HCT116 (cell line): ENCODE results near the gene SLC47A2. TPM values are rescaled to one million over a fixed set of nuclear protein-coding genes. Genes with fewer than 3 reads are reported as not detected.

Source experiments
- ATAC-seq: fragments of 200-7000 bp; cut with Tn5 transposase; 2 replicates; pipeline ENCODE4 v1.9.1; 2020; ENCODE audit warnings: mild to moderate bottlenecking, moderate library complexity
- BruUV-seq: library from RNA; stranded (reverse); fragments of 400-500 nt; replicated peaks from 2 replicates; lab custom pipeline; 2021; lab: Mats Ljungman, UMichigan
- CTCF ChIA-PET: fragments of 300-600 bp; sonication (Branson Sonifier 250); formaldehyde crosslinking; loops from one replicate; lab custom pipeline; 2021; ENCODE audit warnings: antibody characterized with exemption; lab: Charles Lee
- POLR2A ChIA-PET: fragments of 300-600, 350-600 bp; sonication (Branson Sonifier 250); formaldehyde crosslinking; loops from one replicate; lab custom pipeline; 2021; ENCODE audit warnings: antibody characterized with exemption; lab: Charles Lee
- RAD21 ChIA-PET, 2 experiments: fragments of 300-600 bp; sonication (Branson Sonifier 250); formaldehyde crosslinking; loops; one replicate each; lab custom pipeline; 2023; ENCODE audit warnings: low total read pairs in 2 of 2; ENCODE audit not compliant: uncharacterized antibody in 2 of 2, unreplicated experiment in 2 of 2, low non-redundant PET in 1 of 2; lab: Charles Lee
- DNase-seq: peaks from one replicate; pipeline ENCODE4 v3.0.0-alpha.2; 2010; ENCODE audit warnings: low read depth, low spot score
- H2AFZ ChIP-seq: fragments of 200-600 bp; shearing (Covaris generic), sonication (generic); 2 replicates; pipeline ENCODE4 v1.6.1; 2017; ENCODE audit warnings: low read depth, mixed run types, mixed read lengths, antibody characterized with exemption, low read length; ENCODE audit not compliant: poor library complexity, severe bottlenecking
- H3K27ac ChIP-seq: 2 replicates; pipeline ENCODE4 v1.5.1; 2012; ENCODE audit warnings: low read depth, low read length
- H3K27me3 ChIP-seq: fragments of 200-600 bp; sonication (generic); 2 replicates; pipeline ENCODE4 v1.6.1; 2016; ENCODE audit warnings: mixed run types, low read length, mixed read lengths; ENCODE audit not compliant: insufficient read depth
- H3K36me3 ChIP-seq, 2 experiments: fragments of 200-500 bp in 1 of 2; fragments of 200-600 bp in 1 of 2; sonication (Bioruptor generic) in 1 of 2; sonication (generic) in 1 of 2; 2 replicates each; pipeline versions ENCODE4 v1.5.1 to v1.6.1; 2014 to 2016; ENCODE audit warnings: low read length in 2 of 2, inconsistent platforms in 1 of 2, mixed read lengths in 1 of 2, mixed run types in 1 of 2; ENCODE audit not compliant: insufficient read depth in 2 of 2, control insufficient read depth in 1 of 2
- H3K4me1 ChIP-seq, 2 experiments: fragments of 200-600 bp in 1 of 2; sonication (generic) in 1 of 2; 2 replicates each; pipeline versions ENCODE4 v1.5.1 to v1.6.1; 2012 to 2017; ENCODE audit warnings: low read length in 2 of 2, inconsistent platforms in 1 of 2, mild to moderate bottlenecking in 1 of 2, mixed read lengths in 1 of 2, mixed run types in 1 of 2, moderate library complexity in 1 of 2; ENCODE audit not compliant: insufficient read depth in 2 of 2, control insufficient read depth in 1 of 2
- H3K4me2 ChIP-seq: fragments of 200-600 bp; sonication (generic); 2 replicates; pipeline ENCODE4 v1.6.1; 2017; ENCODE audit warnings: mixed run types, low read length, mixed read lengths
- H3K4me3 ChIP-seq, 2 experiments: fragments of 200-600 bp in 1 of 2; sonication (generic) in 1 of 2; replicated peaks in 1 of 2; 2 replicates each; pipeline ENCODE4 v1.5.1; 2011 to 2016; ENCODE audit warnings: low read length in 2 of 2, control low read depth in 1 of 2, low read depth in 1 of 2, mild to moderate bottlenecking in 1 of 2, mixed read lengths in 1 of 2, mixed run types in 1 of 2
- H3K79me2 ChIP-seq: fragments of 200-600 bp; sonication (generic); 2 replicates; pipeline ENCODE4 v1.6.1; 2017; ENCODE audit warnings: mild to moderate bottlenecking, mixed run types, low read length, moderate library complexity, mixed read lengths; ENCODE audit not compliant: insufficient read depth
- H3K9ac ChIP-seq: fragments of 200-600 bp; sonication (generic); 2 replicates; pipeline ENCODE4 v1.6.1; 2016; ENCODE audit warnings: low read length, mixed read lengths
- H3K9me2 ChIP-seq: fragments of 200-600 bp; sonication (generic), shearing (Covaris generic); 2 replicates; pipeline ENCODE4 v1.6.1; 2017; ENCODE audit warnings: mixed run types, mild to moderate bottlenecking, moderate library complexity; ENCODE audit not compliant: insufficient read depth
- H3K9me3 ChIP-seq, 2 experiments: fragments of 200-500 bp in 1 of 2; fragments of 200-600 bp in 1 of 2; sonication (Bioruptor generic) in 1 of 2; sonication (generic) in 1 of 2; 2 replicates each; pipeline ENCODE4 v1.6.1; 2014 to 2017; ENCODE audit warnings: low read length in 2 of 2, mixed read lengths in 2 of 2, inconsistent platforms in 1 of 2, low read depth in 1 of 2, mild to moderate bottlenecking in 1 of 2, mixed run types in 1 of 2, moderate library complexity in 1 of 2; ENCODE audit not compliant: control insufficient read depth in 1 of 2, insufficient read depth in 1 of 2
- H4K20me1 ChIP-seq: fragments of 200-600 bp; sonication (generic), shearing (Covaris generic); 2 replicates; pipeline ENCODE4 v1.6.1; 2017; ENCODE audit warnings: mixed run types, mild to moderate bottlenecking, moderate library complexity; ENCODE audit not compliant: insufficient read depth
- ATF3 ChIP-seq: IDR thresholded peaks from 2 replicates; pipeline ENCODE4 v1.6.1; 2012
- CBX3 ChIP-seq: IDR thresholded peaks from 2 replicates; pipeline ENCODE4 v1.6.1; 2012; ENCODE audit warnings: low read depth
- CEBPB ChIP-seq: IDR thresholded peaks from 2 replicates; pipeline ENCODE4 v1.6.1; 2012; ENCODE audit warnings: low read depth
- EGR1 ChIP-seq: IDR thresholded peaks from 2 replicates; pipeline ENCODE4 v1.6.1; 2012; ENCODE audit warnings: low read depth
- EZH2 ChIP-seq: fragments of 200-600 bp; sonication (generic); IDR thresholded peaks from 2 replicates; pipeline ENCODE4 v1.6.1; 2017; ENCODE audit warnings: antibody characterized with exemption, mixed run types
- EZH2phosphoT487 ChIP-seq: fragments of 200-600 bp; IDR thresholded peaks from 2 replicates; pipeline ENCODE4 v1.6.1; 2018; ENCODE audit warnings: antibody characterized with exemption, borderline replicate concordance
- FOSL1 ChIP-seq: IDR thresholded peaks from 2 replicates; pipeline ENCODE4 v1.6.1; 2012; ENCODE audit warnings: low read depth
- JUND ChIP-seq: IDR thresholded peaks from 2 replicates; pipeline ENCODE4 v1.6.1; 2012
- MAX ChIP-seq: IDR thresholded peaks from 2 replicates; pipeline ENCODE4 v1.6.1; 2012
- POLR2A ChIP-seq: IDR thresholded peaks from 2 replicates; pipeline ENCODE4 v1.7.0; 2011; ENCODE audit warnings: borderline replicate concordance; ENCODE audit not compliant: insufficient read depth, insufficient read length; ENCODE audit errors: extremely low read depth
- POLR2AphosphoS5 ChIP-seq: IDR thresholded peaks from 2 replicates; pipeline ENCODE4 v1.6.1; 2011; ENCODE audit warnings: mild to moderate bottlenecking, low read depth, low read length, moderate library complexity
- SIN3A ChIP-seq: IDR thresholded peaks from 2 replicates; pipeline ENCODE4 v1.6.1; 2012; ENCODE audit warnings: low read depth
- SP1 ChIP-seq: IDR thresholded peaks from 2 replicates; pipeline ENCODE4 v1.6.1; 2012; ENCODE audit warnings: low read depth
- SRF ChIP-seq: IDR thresholded peaks from 2 replicates; pipeline ENCODE4 v1.6.1; 2012; ENCODE audit warnings: low read depth
- TCF7L2 ChIP-seq: IDR thresholded peaks from 2 replicates; pipeline ENCODE4 v1.7.0; 2011; ENCODE audit warnings: borderline replicate concordance, inconsistent platforms; ENCODE audit not compliant: insufficient read depth, insufficient read length; ENCODE audit errors: extremely low read depth
- YY1 ChIP-seq: IDR thresholded peaks from 2 replicates; pipeline ENCODE4 v1.6.1; 2011; ENCODE audit warnings: low read length, low read depth, moderate library complexity, mild to moderate bottlenecking; ENCODE audit not compliant: insufficient replicate concordance; ENCODE audit errors: extremely low read depth
- ZFX ChIP-seq: fragments of 450-650 bp; IDR thresholded peaks from 2 replicates; pipeline ENCODE4 v1.6.1; 2017
- ZNF274 ChIP-seq: fragments of 200-500 bp; sonication (Bioruptor generic); IDR thresholded peaks from 2 replicates; pipeline ENCODE4 v1.6.1; 2014; ENCODE audit warnings: mild to moderate bottlenecking, low read depth, low read length, inconsistent platforms
- intact Hi-C: fragments of 100-400 bp; cut with micrococcal nuclease; formaldehyde crosslinking; loops from 2 replicates; pipeline ENCODE4 v1.10.0; 2022
- total RNA-seq: library from RNA; stranded (reverse); gene quantifications from one replicate; pipeline ENCODE4 v1.2.1, GENCODE V29; 2021; ENCODE audit not compliant: unreplicated experiment
- TF ChIP-seq, protein P1 (sequence below): IDR thresholded peaks from 2 replicates; pipeline ENCODE4 v1.6.1; 2012; ENCODE audit warnings: low read depth

The SLC47A2 gene
- total RNA-seq, 1 experiment from 2014 or later: not detected

DNA sequence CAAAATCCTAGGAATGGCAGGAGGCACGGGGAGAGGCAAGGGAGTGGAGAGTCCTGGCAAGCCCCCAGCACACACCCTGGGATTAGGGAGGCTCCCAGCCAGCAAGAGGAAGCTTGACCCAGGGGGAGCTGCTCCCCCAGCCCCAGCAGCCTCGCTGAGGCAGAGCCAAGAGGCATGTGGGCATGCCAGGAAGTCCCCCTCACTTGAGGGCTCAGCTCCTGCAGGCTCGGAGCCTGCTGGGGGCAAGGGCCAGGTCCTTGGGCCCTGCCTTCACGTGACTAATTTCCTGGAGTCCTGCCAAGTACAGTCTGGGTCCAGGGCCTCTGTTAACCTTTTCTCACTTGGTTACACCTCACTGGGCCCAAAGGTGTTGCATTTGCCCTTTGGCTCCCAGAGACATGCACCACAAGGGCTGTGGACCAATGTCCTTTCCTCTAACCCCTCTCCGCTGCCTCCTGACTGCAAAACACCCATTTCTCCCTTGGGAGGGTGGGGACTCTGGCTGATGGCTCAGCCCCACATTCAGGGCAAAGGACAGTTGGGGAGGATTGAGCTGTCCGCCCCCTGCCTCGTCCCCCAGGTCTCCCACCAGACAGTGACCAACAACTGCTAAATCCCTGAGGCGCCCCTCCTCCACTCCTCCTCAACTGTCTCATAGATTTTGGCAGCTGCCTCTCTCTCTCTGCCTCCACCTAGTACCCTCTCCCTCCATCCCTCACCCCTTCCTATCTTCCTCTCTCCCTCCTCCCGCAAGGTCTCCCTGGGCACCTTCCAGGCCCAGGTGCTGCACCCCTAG is 4.4 kb upstream of the SLC47A2 start:
- H3K27ac ChIP-seq: no peak overlapping the region
- no peaks in the 10 kb centered on the region for H3K9me3 ChIP-seq
- no peak overlapping the region for H2AFZ ChIP-seq
- intact Hi-C loops: no loop called here
- ChIA-PET CTCF (interaction anchor here (1.4 kb wide), 1 partner anchor 24 kb away, joined by 4 read pairs; no protein-coding TSS in a partner anchor), POLR2A (no interaction called here), RAD21 (no interaction called here)
- no peaks in the 10 kb centered on the region for H3K36me3 ChIP-seq
- no peak overlapping the region for H3K9ac ChIP-seq
- peaks cover 13 to 35% of the 10 kb centered on the region in 2 experiments; a peak in 3 of 4 replicates for H3K4me1 ChIP-seq
- ATAC-seq (no peak), DNase-seq (no peak)
- no peaks in the 10 kb centered on the region for H4K20me1 ChIP-seq
- no peaks in the 10 kb centered on the region for H3K9me2 ChIP-seq
- no peaks in the 10 kb centered on the region for H3K79me2 ChIP-seq
- no peak overlapping the region for H3K4me3 ChIP-seq
- no peak for TF ChIP-seq EZH2
- no peak for TF ChIP-seq SRF
- no TSS peak for BruUV-seq
- H3K27me3 ChIP-seq: no peaks in the 10 kb centered on the region
- peak overlapping the region; percentile 26; the same call in 1 of the 2 replicates for H3K4me2 ChIP-seq

DNA sequence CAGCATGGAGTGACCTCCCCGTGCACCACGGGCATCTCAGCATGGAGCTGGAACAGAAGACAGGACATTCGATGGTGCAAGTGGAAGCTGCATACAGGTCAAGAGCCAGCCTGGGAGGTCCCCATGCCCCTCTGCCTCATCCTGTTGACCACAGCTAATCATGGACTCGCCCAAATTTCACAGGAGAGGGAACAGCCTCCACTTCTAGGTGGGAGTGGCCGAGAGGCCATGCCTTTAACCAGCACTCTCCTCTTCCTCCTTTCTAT is 3.8 kb upstream of the SLC47A2 start:
- no peak overlapping the region for H3K4me3 ChIP-seq
- no peaks in the 10 kb centered on the region for H4K20me1 ChIP-seq
- no peak overlapping the region for H3K9ac ChIP-seq
- intact Hi-C loops: no loop called here
- POLR2A ChIA-PET: no interaction called here
- H2AFZ ChIP-seq: no peak overlapping the region
- peaks cover 13 to 35% of the 10 kb centered on the region in 2 experiments; a peak in 3 of 4 replicates for H3K4me1 ChIP-seq
- no peaks in the 10 kb centered on the region for H3K27me3 ChIP-seq
- H3K9me2 ChIP-seq: no peaks in the 10 kb centered on the region
- no peak overlapping the region for H3K27ac ChIP-seq
- BruUV-seq: no TSS peak
- no peaks in the 10 kb centered on the region for H3K9me3 ChIP-seq
- H3K36me3 ChIP-seq: no peaks in the 10 kb centered on the region
- peak overlapping the region; percentile 26; the same call in 1 of the 2 replicates for H3K4me2 ChIP-seq
- no peak for DNase-seq
- CTCF ChIA-PET: interaction anchor here (1.4 kb wide), 1 partner anchor 25 kb away, joined by 4 read pairs; no protein-coding TSS in a partner anchor
- ATAC-seq: no peak
- no peaks in the 10 kb centered on the region for H3K79me2 ChIP-seq
- RAD21 ChIA-PET: no interaction called here
- TF ChIP-seq ATF3 (no peak), MAX (no peak), ZFX (no peak), SIN3A (no peak), JUND (no peak), POLR2AphosphoS5 (no peak), TCF7L2 (no peak), FOSL1 (no peak), POLR2A (no peak), ZNF274 (no peak), YY1 (no peak), CBX3 (no peak), CEBPB (no peak), EZH2phosphoT487 (no peak), EGR1 (no peak), SP1 (no peak)
- TF ChIP-seq, protein P1, sequence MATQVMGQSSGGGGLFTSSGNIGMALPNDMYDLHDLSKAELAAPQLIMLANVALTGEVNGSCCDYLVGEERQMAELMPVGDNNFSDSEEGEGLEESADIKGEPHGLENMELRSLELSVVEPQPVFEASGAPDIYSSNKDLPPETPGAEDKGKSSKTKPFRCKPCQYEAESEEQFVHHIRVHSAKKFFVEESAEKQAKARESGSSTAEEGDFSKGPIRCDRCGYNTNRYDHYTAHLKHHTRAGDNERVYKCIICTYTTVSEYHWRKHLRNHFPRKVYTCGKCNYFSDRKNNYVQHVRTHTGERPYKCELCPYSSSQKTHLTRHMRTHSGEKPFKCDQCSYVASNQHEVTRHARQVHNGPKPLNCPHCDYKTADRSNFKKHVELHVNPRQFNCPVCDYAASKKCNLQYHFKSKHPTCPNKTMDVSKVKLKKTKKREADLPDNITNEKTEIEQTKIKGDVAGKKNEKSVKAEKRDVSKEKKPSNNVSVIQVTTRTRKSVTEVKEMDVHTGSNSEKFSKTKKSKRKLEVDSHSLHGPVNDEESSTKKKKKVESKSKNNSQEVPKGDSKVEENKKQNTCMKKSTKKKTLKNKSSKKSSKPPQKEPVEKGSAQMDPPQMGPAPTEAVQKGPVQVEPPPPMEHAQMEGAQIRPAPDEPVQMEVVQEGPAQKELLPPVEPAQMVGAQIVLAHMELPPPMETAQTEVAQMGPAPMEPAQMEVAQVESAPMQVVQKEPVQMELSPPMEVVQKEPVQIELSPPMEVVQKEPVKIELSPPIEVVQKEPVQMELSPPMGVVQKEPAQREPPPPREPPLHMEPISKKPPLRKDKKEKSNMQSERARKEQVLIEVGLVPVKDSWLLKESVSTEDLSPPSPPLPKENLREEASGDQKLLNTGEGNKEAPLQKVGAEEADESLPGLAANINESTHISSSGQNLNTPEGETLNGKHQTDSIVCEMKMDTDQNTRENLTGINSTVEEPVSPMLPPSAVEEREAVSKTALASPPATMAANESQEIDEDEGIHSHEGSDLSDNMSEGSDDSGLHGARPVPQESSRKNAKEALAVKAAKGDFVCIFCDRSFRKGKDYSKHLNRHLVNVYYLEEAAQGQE: no peak
